Subcutaneous adipose tissue (tissue), 4 donors: ENCODE data around the gene STX7. TPM values are rescaled to one million over a fixed set of nuclear protein-coding genes. Genes with fewer than 3 reads are reported as not detected.

Experiments used
- CTCF ChIP-seq: fragments of 450-650 bp; IDR thresholded peaks from one replicate; pipeline ENCODE4 v1.5.1; 2016; ENCODE audit warnings: low read depth, mild to moderate bottlenecking, control low read depth, antibody characterized with exemption, moderate library complexity
- total RNA-seq, 4 donors: library from RNA; depleted of rRNA; stranded (reverse); fragments of >200 nt; gene quantifications; one replicate each; pipeline ENCODE4 v1.1.0, GENCODE V29; 2016

STX7 gene
- total RNA-seq, 4 donors from 2014 or later: 38.4 to 94.7 (median 57.1) TPM

- no peak for TF ChIP-seq CTCF
These were observed 17.5 kb upstream of the STX7 start for GRCh38 chr6:132530293-132530974.

- TF ChIP-seq CTCF: no peak
These were observed 14.9 kb upstream of the STX7 start for GRCh38 chr6:132527791-132528190.

GRCh38 chr6:132526461-132526860 is 13.5 kb upstream of the STX7 start:
- no peak for TF ChIP-seq CTCF

- TF ChIP-seq CTCF: no peak
These were observed 12.9 kb upstream of the STX7 start for GRCh38 chr6:132525866-132526265.

- TF ChIP-seq CTCF: no peak
These were observed 11.7 kb upstream of the STX7 start for GRCh38 chr6:132524646-132525045.

- no peak for TF ChIP-seq CTCF
These were observed 8.0 kb upstream of the STX7 start for GRCh38 chr6:132520953-132521352.

- TF ChIP-seq CTCF: no peak
These were observed 2.5 kb upstream of the STX7 start for GRCh38 chr6:132515386-132515785.
